Endometrium (tissue), 2 donors: Measurements from ENCODE around the gene TNP1.

Experiments used
- FAIRE-seq: peaks from 2 replicates; lab custom pipeline; 2012; peaks lifted over from hg19 to GRCh38; lab: Jason Lieb, UNC
- donor health status: control.
- donor health status: control.

The TNP1 gene

GRCh38 chr2:216859944-216860343 is at the start of gene TNP1:
Gene TNP1, minus strand, starts transcription at chr2:216860064. Its CDS starts 30 bp downstream, at chr2:216860034.
- FAIRE-seq, result no peak

- FAIRE-seq, result no peak
Observed at GRCh38 chr2:216908300-216908699, 48.4 kb upstream of the TNP1 start.

GRCh38 chr2:216905649-216906329 is 45.9 kb upstream of the TNP1 start:
- FAIRE-seq, result no peak

GRCh38 chr2:216904974-216905373 is 45.1 kb upstream of the TNP1 start:
- FAIRE-seq, result no peak

- no peak for FAIRE-seq
Observed at GRCh38 chr2:216904554-216904953, 44.7 kb upstream of the TNP1 start.

GRCh38 chr2:216903470-216903869 is 43.6 kb upstream of the TNP1 start:
- FAIRE-seq, result no peak

- no peak for FAIRE-seq
Observed at GRCh38 chr2:216901273-216901672, 41.4 kb upstream of the TNP1 start.

GRCh38 chr2:216900406-216900805 is 40.5 kb upstream of the TNP1 start:
- no peak for FAIRE-seq

- no peak for FAIRE-seq
Observed at GRCh38 chr2:216897561-216898203, 37.8 kb upstream of the TNP1 start.

GRCh38 chr2:216890138-216890537 is 30.3 kb upstream of the TNP1 start:
- no peak for FAIRE-seq

- FAIRE-seq, result no peak
Observed at GRCh38 chr2:216888887-216889622, 29.2 kb upstream of the TNP1 start.

- FAIRE-seq, result no peak
Observed at GRCh38 chr2:216888081-216888480, 28.2 kb upstream of the TNP1 start.

GRCh38 chr2:216887138-216887537 is 27.3 kb upstream of the TNP1 start:
- no peak for FAIRE-seq

- FAIRE-seq, result no peak
Observed at GRCh38 chr2:216885117-216885553, 25.3 kb upstream of the TNP1 start.

- no peak for FAIRE-seq
Observed at GRCh38 chr2:216884347-216884746, 24.5 kb upstream of the TNP1 start.

- FAIRE-seq, result no peak
Observed at GRCh38 chr2:216882876-216883275, 23.0 kb upstream of the TNP1 start.

- no peak for FAIRE-seq
Observed at GRCh38 chr2:216881411-216881810, 21.5 kb upstream of the TNP1 start.

- FAIRE-seq, result no peak
Observed at GRCh38 chr2:216880509-216881184, 20.8 kb upstream of the TNP1 start.

GRCh38 chr2:216879727-216880508 is 20.1 kb upstream of the TNP1 start:
- FAIRE-seq, result no peak

GRCh38 chr2:216878072-216878471 is 18.2 kb upstream of the TNP1 start:
- no peak for FAIRE-seq

- FAIRE-seq, result no peak
Observed at GRCh38 chr2:216877085-216877484, 17.2 kb upstream of the TNP1 start.

- no peak for FAIRE-seq
Observed at GRCh38 chr2:216875862-216876261, 16.0 kb upstream of the TNP1 start.
